Neural progenitor cell (in vitro differentiated cells): Measurements from ENCODE around the gene UBE2QL1. TPM values are rescaled to one million over a fixed set of nuclear protein-coding genes. Genes with fewer than 3 reads are reported as not detected.

ENCODE experiments used
- DNase-seq: peaks from one replicate; pipeline ENCODE4 v3.0.0-alpha.2; 2016; ENCODE audit warnings: low spot score
- H2AFZ ChIP-seq: fragments of 200-600 bp; sonication (generic); replicated peaks from 2 replicates; pipeline ENCODE4 v1.6.1; 2016; ENCODE audit warnings: antibody characterized with exemption
- H3F3A ChIP-seq: fragments of 200-600 bp; sonication (generic); 2 replicates; pipeline ENCODE4 v1.6.1; 2016; ENCODE audit warnings: antibody characterized with exemption, low read depth
- H3K27ac ChIP-seq: fragments of 200-600 bp; sonication (generic); 2 replicates; pipeline ENCODE4 v1.5.1; 2016; ENCODE audit warnings: mild to moderate bottlenecking
- H3K27me3 ChIP-seq: fragments of 200-600 bp; sonication (generic); 2 replicates; pipeline ENCODE4 v1.6.1; 2016; ENCODE audit warnings: mild to moderate bottlenecking, moderate library complexity
- H3K36me3 ChIP-seq: fragments of 200-600 bp; sonication (generic); 2 replicates; pipeline ENCODE4 v1.5.1; 2016
- H3K4me1 ChIP-seq: fragments of 200-600 bp; sonication (generic); 2 replicates; pipeline ENCODE4 v1.6.1; 2016; ENCODE audit warnings: mixed run types
- H3K4me2 ChIP-seq: fragments of 200-600 bp; sonication (generic); 2 replicates; pipeline ENCODE4 v1.6.1; 2016
- H3K4me3 ChIP-seq: fragments of 200-600 bp; sonication (generic); 2 replicates; pipeline ENCODE4 v1.5.1; 2016
- H3K79me2 ChIP-seq: fragments of 200-600 bp; sonication (generic); 2 replicates; pipeline ENCODE4 v1.6.1; 2016; ENCODE audit warnings: low read depth
- H3K9ac ChIP-seq: fragments of 200-600 bp; sonication (generic); 2 replicates; pipeline ENCODE4 v1.6.1; 2016
- H3K9me3 ChIP-seq: fragments of 200-600 bp; sonication (generic); 2 replicates; pipeline ENCODE4 v1.5.1; 2016; ENCODE audit warnings: low read depth
- H4K20me1 ChIP-seq: fragments of 200-600 bp; sonication (generic); 2 replicates; pipeline ENCODE4 v1.6.1; 2016; ENCODE audit warnings: low read depth
- H3K27ac Mint-ChIP-seq: 3 replicates; pipeline ENCODE4 v1.8.0; 2021; ENCODE audit warnings: mixed read lengths
- H3K27me3 Mint-ChIP-seq: 2 replicates; pipeline ENCODE4 v1.8.0; 2022; ENCODE audit warnings: low read depth, mild to moderate bottlenecking, inconsistent platforms, moderate library complexity, mixed read lengths; ENCODE audit not compliant: insufficient read depth
- H3K36me3 Mint-ChIP-seq: 3 replicates; pipeline ENCODE4 v1.8.0; 2021; ENCODE audit warnings: mixed read lengths
- H3K4me1 Mint-ChIP-seq: 3 replicates; pipeline ENCODE4 v1.8.0; 2021; ENCODE audit warnings: mixed read lengths
- H3K4me3 Mint-ChIP-seq: 3 replicates; pipeline ENCODE4 v1.8.0; 2021; ENCODE audit warnings: mild to moderate bottlenecking, moderate library complexity, mixed read lengths
- H3K9me3 Mint-ChIP-seq: 3 replicates; pipeline ENCODE4 v1.8.0; 2020; ENCODE audit warnings: mixed read lengths
- EZH2 ChIP-seq: fragments of 200-600 bp; sonication (generic); IDR thresholded peaks from 2 replicates; pipeline ENCODE4 v1.6.1; 2017; ENCODE audit warnings: antibody characterized with exemption, mild to moderate bottlenecking, moderate library complexity
- EZH2phosphoT487 ChIP-seq: fragments of 200-600 bp; sonication (generic); IDR thresholded peaks from 2 replicates; pipeline ENCODE4 v1.6.1; 2017; ENCODE audit warnings: antibody characterized with exemption
- total RNA-seq: library from RNA; depleted of rRNA; stranded (reverse); fragments of >200 nt; gene quantifications from 2 replicates; pipeline ENCODE4 v1.2.3, GENCODE V29; 2015; ENCODE audit warnings: low replicate concordance
- TF ChIP-seq, protein P1 (sequence below): fragments of 200-600 bp; sonication (generic); IDR thresholded peaks from 2 replicates; pipeline ENCODE4 v1.5.1; 2017; ENCODE audit warnings: antibody characterized with exemption, mild to moderate bottlenecking

Gene UBE2QL1
- total RNA-seq, 1 donor from 2014 or later, result 0.30 TPM

DNA sequence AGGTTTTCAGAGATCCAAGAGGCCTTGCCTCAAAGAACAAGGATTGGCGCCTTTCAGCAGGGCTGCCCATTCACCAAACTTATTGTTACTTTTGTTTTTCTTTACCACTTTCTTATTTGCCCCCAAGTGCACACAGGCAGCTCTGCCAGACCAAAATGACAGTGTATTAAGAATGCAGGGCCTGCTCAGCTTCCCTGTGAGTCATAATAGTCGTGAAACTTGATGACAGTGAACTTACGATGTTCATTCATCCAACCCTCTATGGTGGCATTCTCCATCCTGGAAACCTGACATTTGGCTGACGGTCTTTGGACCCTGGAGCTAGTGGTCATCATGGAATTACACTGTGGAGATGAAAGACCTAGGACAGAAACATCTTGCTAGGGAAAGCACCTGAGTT, 44.3 kb downstream of the UBE2QL1 start:
- no peaks in the 10 kb centered on the region for H4K20me1 ChIP-seq
- no peak overlapping the region for H2AFZ ChIP-seq
- H3K9me3 ChIP-seq, result no peaks in the 10 kb centered on the region
- H3K27ac ChIP-seq, result no peak overlapping the region
- Mint-ChIP-seq H3K27me3 (peaks cover 11% of the 10 kb centered on the region), H3K4me3 (no peak overlapping the region), H3K4me1 (peaks cover 26% of the 10 kb centered on the region), H3K36me3 (no peaks in the 10 kb centered on the region), H3K9me3 (no peaks in the 10 kb centered on the region), H3K27ac (no peak overlapping the region)
- H3K4me2 ChIP-seq, result no peak overlapping the region
- no peak for TF ChIP-seq EZH2phosphoT487
- no peaks in the 10 kb centered on the region for H3F3A ChIP-seq
- no peak for DNase-seq
- H3K4me3 ChIP-seq, result no peak overlapping the region
- H3K4me1 ChIP-seq, result no peaks in the 10 kb centered on the region
- H3K27me3 ChIP-seq, result peaks cover 76% of the 10 kb centered on the region
- no peaks in the 10 kb centered on the region for H3K36me3 ChIP-seq
- no peak overlapping the region for H3K9ac ChIP-seq
- no peaks in the 10 kb centered on the region for H3K79me2 ChIP-seq

- Mint-ChIP-seq H3K27ac (no peak overlapping the region), H3K4me1 (peaks cover 23% of the 10 kb centered on the region), H3K9me3 (no peaks in the 10 kb centered on the region), H3K4me3 (no peak overlapping the region), H3K27me3 (peaks cover 5% of the 10 kb centered on the region), H3K36me3 (no peaks in the 10 kb centered on the region)
- H3K9me3 ChIP-seq, result no peaks in the 10 kb centered on the region
- H3K4me1 ChIP-seq, result no peaks in the 10 kb centered on the region
- no peaks in the 10 kb centered on the region for H4K20me1 ChIP-seq
- no peaks in the 10 kb centered on the region for H3K79me2 ChIP-seq
- no peak overlapping the region for H2AFZ ChIP-seq
- H3K9ac ChIP-seq, result no peak overlapping the region
- H3K4me2 ChIP-seq, result no peak overlapping the region
- H3K4me3 ChIP-seq, result no peak overlapping the region
- H3F3A ChIP-seq, result no peaks in the 10 kb centered on the region
- TF ChIP-seq, protein P1, sequence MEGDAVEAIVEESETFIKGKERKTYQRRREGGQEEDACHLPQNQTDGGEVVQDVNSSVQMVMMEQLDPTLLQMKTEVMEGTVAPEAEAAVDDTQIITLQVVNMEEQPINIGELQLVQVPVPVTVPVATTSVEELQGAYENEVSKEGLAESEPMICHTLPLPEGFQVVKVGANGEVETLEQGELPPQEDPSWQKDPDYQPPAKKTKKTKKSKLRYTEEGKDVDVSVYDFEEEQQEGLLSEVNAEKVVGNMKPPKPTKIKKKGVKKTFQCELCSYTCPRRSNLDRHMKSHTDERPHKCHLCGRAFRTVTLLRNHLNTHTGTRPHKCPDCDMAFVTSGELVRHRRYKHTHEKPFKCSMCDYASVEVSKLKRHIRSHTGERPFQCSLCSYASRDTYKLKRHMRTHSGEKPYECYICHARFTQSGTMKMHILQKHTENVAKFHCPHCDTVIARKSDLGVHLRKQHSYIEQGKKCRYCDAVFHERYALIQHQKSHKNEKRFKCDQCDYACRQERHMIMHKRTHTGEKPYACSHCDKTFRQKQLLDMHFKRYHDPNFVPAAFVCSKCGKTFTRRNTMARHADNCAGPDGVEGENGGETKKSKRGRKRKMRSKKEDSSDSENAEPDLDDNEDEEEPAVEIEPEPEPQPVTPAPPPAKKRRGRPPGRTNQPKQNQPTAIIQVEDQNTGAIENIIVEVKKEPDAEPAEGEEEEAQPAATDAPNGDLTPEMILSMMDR, result no peak
- TF ChIP-seq EZH2, result no peak
- no peak for TF ChIP-seq EZH2phosphoT487
- H3K27ac ChIP-seq, result no peak overlapping the region
- H3K27me3 ChIP-seq, result peaks cover 66% of the 10 kb centered on the region
- no peaks in the 10 kb centered on the region for H3K36me3 ChIP-seq
- DNase-seq, result no peak
Observed at GRCh38 chr5:6493681-6494454, 45.2 kb downstream of the UBE2QL1 start.

GRCh38 chr5:6494939-6495338, 46.3 kb downstream of the UBE2QL1 start:
- Histone ChIP-seq H3K27me3 (peaks cover 56% of the 10 kb centered on the region), H3K4me1 (no peaks in the 10 kb centered on the region), H2AFZ (no peak overlapping the region), H3F3A (no peaks in the 10 kb centered on the region), H3K4me3 (no peak overlapping the region), H3K9ac (no peak overlapping the region), H3K36me3 (no peaks in the 10 kb centered on the region), H3K27ac (no peak overlapping the region), H3K9me3 (no peaks in the 10 kb centered on the region), H4K20me1 (no peaks in the 10 kb centered on the region), H3K4me2 (no peak overlapping the region), H3K79me2 (no peaks in the 10 kb centered on the region)
- peaks cover 28% of the 10 kb centered on the region for H3K4me1 Mint-ChIP-seq
- DNase-seq, result no peak
- no peaks in the 10 kb centered on the region for H3K36me3 Mint-ChIP-seq
- no peaks in the 10 kb centered on the region for H3K9me3 Mint-ChIP-seq
- no peak overlapping the region for H3K27ac Mint-ChIP-seq
- no peak overlapping the region for H3K4me3 Mint-ChIP-seq
- peaks cover 5% of the 10 kb centered on the region for H3K27me3 Mint-ChIP-seq
- TF ChIP-seq EZH2 (no peak), EZH2phosphoT487 (no peak)
- TF ChIP-seq, protein P1, result no peak
